Lower lobe of right lung (tissue), 2 donors: Measurements from ENCODE around the gene PC. TPM values are rescaled to one million over a fixed set of nuclear protein-coding genes. Genes with fewer than 3 reads are reported as not detected.
"Not testable (repeated sequence)": the region's sequence is repeated elsewhere in the genome, so short reads cannot be mapped to it uniquely, and the experiment has no call there.

Experiments used
- ATAC-seq, 2 donors: fragments of 200-7000 bp; cut with Tn5 transposase; one replicate each; pipeline ENCODE4 v1.9.1; 2020 to 2022; ENCODE audit warnings: mild to moderate bottlenecking in 2 of 2, moderate library complexity in 2 of 2
- DNase-seq: peaks from one replicate; pipeline ENCODE4 v3.0.0-alpha.2; 2020
- H3K27ac ChIP-seq: fragments of 200-600 bp; one replicate; pipeline ENCODE4 v1.8.0; 2022
- H3K27me3 ChIP-seq: fragments of 200-600 bp; one replicate; pipeline ENCODE4 v1.8.0; 2022; ENCODE audit warnings: low read depth
- H3K36me3 ChIP-seq: fragments of 200-600 bp; one replicate; pipeline ENCODE4 v1.8.0; 2022; ENCODE audit warnings: mild to moderate bottlenecking
- H3K4me1 ChIP-seq: fragments of 200-600 bp; one replicate; pipeline ENCODE4 v1.8.0; 2022
- H3K4me3 ChIP-seq: fragments of 200-600 bp; one replicate; pipeline ENCODE4 v1.8.0; 2022; ENCODE audit warnings: mild to moderate bottlenecking
- H3K9me3 ChIP-seq: fragments of 200-600 bp; one replicate; pipeline ENCODE4 v1.8.0; 2022
- CTCF ChIP-seq: fragments of 200-600 bp; IDR thresholded peaks from one replicate; pipeline ENCODE4 v1.8.0; 2022; ENCODE audit warnings: antibody characterized with exemption, mild to moderate bottlenecking
- intact Hi-C: fragments of 100-400 bp; cut with DNase I; formaldehyde crosslinking; loops from one replicate; pipeline ENCODE4 v1.11.0; 2022
- microRNA-seq: library from miRNA; unstranded; fragments of <30 nt; microRNA quantifications from one replicate; pipeline ENCODE4 v1.2.0, GENCODE V29; 2020; ENCODE audit warnings: borderline number of aligned reads
- total RNA-seq: library from RNA; stranded (reverse); fragmentation: NEBNext Ultra II Directional; extraction: Animal tissue kit (Norgen Biotek cat#: 25700); gene quantifications from one replicate; pipeline ENCODE4 v1.2.1, GENCODE V29; 2021
- donor health status: DM: no; HTN: yes; CAD: no; lungs with severe emphysema.

The PC gene
- total RNA-seq, 1 donor from 2014 or later, result 14.7 TPM

GRCh38 chr11:66800720-66801428, 157.3 kb downstream of the PC start:
- intact Hi-C loops, result no loop called here
- TF ChIP-seq CTCF, result no peak
- H3K9me3 ChIP-seq, result no peaks in the 10 kb centered on the region

DNA sequence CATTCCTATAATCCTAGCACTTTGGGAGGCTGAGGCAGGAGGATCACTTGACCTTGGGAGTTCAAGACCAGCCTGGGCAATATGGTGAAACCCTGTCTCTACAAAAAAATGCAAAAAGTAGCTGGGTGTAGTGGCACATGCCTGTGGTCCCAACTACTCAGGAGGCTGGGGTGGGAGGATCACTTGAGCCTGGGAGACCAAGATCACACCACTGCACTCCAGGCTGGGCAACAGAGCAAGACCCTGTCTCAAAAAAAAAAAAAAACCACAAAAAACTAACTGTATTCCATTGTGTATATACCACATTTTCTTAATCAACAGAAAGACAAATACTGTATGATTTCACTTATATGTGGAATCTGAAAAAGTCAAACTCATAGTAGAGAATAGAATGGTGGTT, 158.4 kb downstream of the PC start:
- H3K27ac ChIP-seq, DNase-seq, intact Hi-C loops, ATAC-seq, H3K36me3 ChIP-seq, H3K9me3 ChIP-seq, H3K27me3 ChIP-seq, H3K4me3 ChIP-seq, H3K4me1 ChIP-seq: not testable (repeated sequence)

More at GRCh38 chr11:66800720-66801428, 157.3 kb downstream of the PC start:
- Histone ChIP-seq H3K36me3 (no peaks in the 10 kb centered on the region), H3K4me1 (no peaks in the 10 kb centered on the region), H3K27me3 (no peaks in the 10 kb centered on the region), H3K27ac (no peak overlapping the region), H3K4me3 (no peak overlapping the region)
- ATAC-seq, result no peak
- DNase-seq, result no peak

Small RNAs within 50 kb of the gene (microRNA-seq; reads per million reads assigned to microRNA genes)
- not detected for gene MIR3163

Other genes starting within 250 kb of the PC start
- 6.4 TPM for gene SPTBN2, start 229.2 kb downstream of the PC start, total RNA-seq
- 18.9 TPM for gene RCE1, start 114.9 kb downstream of the PC start, total RNA-seq
- 15.7 TPM for gene LRFN4, start 101.3 kb downstream of the PC start, total RNA-seq
- gene C11orf86, start 16.9 kb upstream of the PC start, total RNA-seq, result not detected
- gene SYT12, start 64.8 kb upstream of the PC start, total RNA-seq, result not detected
- 12.2 TPM for gene RHOD, start 98.5 kb upstream of the PC start, total RNA-seq
- 80.5 TPM for gene KDM2A, start 160.9 kb upstream of the PC start, total RNA-seq